Heart left ventricle (tissue), 13 donors: ENCODE data around the gene ZFP64.

ENCODE experiments used
- CTCF ChIP-seq, 12 donors: fragments of 200-600 bp; sonication (generic) in 4 of 12; IDR thresholded peaks; one replicate each; pipeline versions ENCODE4 v1.5.0 to v1.8.0; 2018 to 2022; ENCODE audit warnings: antibody characterized with exemption in 12 of 12, mild to moderate bottlenecking in 5 of 12
- POLR2A ChIP-seq, 2 donors: fragments of 450-650 bp; IDR thresholded peaks; one replicate each; pipeline ENCODE4 v1.6.1; 2017; ENCODE audit warnings: antibody characterized with exemption in 2 of 2, mild to moderate bottlenecking in 2 of 2, moderate library complexity in 2 of 2
- donor health status: ischemic (EF 13 %, LVEDD 7.1; RV severe dilation, severe dysfunction).
- donor health status: DM: no; HTN: yes; CAD: no.
- donor health status: DM: no; HTN: no; CAD: no.
- donor health status: ischemic (EF 25% LVEDD 6.9; RV normal size, moderate dysfunction).
- donor health status: ischemic (EF 25% LVEDD 5.7; RV mildly dilated, moderate dysfunction).
- donor health status: ischemic (EF 35%, LVEDD 5.7; RV mildly dilated, moderate dysfunction).
- donor health status: nonischemic (EF 11% LVEDD 7.7; RV severe dilation, severe dysfunction).
- donor health status: DM: yes; HTN: yes; CAD: no.
- donor health status: PGD.
- donor health status: ischemic (EF 29% LVEDD 5.4; RV normal size, mild dysfunction).
- donor health status: nonischemic (EF 23%, LVEDD 6.1; RV moderate dilation, normal function).

GRCh38 chr20:52142757-52143156 is 48.8 kb downstream of the ZFP64 start:
- no peak for TF ChIP-seq POLR2A (IDR thresholded peaks at IDR 0.05)
- TF ChIP-seq CTCF (IDR thresholded peaks at IDR 0.05), result no peak
